Measurements from ENCODE around the gene CDC37L1. TPM values are rescaled to one million over a fixed set of nuclear protein-coding genes. Genes with fewer than 3 reads are reported as not detected.
A peak's percentile ranks its signal among the peaks of the same experiment; 100 is the strongest.

CDC37L1 gene
- total RNA-seq, 4 donors from 2014 or later, result 12.0 to 24.7 (median 19.8) TPM

DNA sequence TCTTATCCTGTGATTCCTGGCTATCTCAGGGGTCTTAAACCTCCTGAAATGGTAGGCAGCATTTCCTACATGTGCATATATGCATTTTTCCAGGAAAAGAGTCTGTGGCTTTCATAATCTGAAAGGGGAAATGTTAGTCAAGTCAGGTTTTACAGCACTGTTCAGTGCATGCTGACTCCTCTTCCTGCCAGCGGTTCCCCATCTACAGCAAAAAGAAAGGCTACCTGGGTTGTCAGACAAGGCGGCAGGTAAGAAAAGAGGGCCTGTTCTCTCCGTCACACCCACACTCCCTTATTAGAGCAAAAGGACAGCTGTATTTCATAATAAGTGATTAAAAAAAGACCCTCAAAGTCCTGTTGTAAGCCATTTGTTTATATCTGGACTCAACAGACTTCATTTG is 8.8 kb upstream of the CDC37L1 start:
- H3K4me1 ChIP-seq, result peaks cover 0 to 4% (median 1%) of the 10 kb centered on the region in 4 donors
- no peak overlapping the region for H3K4me3 ChIP-seq
- H3K36me3 ChIP-seq, result no peaks in the 10 kb centered on the region
- H3K27ac ChIP-seq, result no peak overlapping the region
- DNase-seq, result no peak
- H3K9me3 ChIP-seq, result no peaks in the 10 kb centered on the region
- TF ChIP-seq, protein P1, sequence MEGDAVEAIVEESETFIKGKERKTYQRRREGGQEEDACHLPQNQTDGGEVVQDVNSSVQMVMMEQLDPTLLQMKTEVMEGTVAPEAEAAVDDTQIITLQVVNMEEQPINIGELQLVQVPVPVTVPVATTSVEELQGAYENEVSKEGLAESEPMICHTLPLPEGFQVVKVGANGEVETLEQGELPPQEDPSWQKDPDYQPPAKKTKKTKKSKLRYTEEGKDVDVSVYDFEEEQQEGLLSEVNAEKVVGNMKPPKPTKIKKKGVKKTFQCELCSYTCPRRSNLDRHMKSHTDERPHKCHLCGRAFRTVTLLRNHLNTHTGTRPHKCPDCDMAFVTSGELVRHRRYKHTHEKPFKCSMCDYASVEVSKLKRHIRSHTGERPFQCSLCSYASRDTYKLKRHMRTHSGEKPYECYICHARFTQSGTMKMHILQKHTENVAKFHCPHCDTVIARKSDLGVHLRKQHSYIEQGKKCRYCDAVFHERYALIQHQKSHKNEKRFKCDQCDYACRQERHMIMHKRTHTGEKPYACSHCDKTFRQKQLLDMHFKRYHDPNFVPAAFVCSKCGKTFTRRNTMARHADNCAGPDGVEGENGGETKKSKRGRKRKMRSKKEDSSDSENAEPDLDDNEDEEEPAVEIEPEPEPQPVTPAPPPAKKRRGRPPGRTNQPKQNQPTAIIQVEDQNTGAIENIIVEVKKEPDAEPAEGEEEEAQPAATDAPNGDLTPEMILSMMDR (IDR thresholded peaks at IDR 0.05), result no peak
- TF ChIP-seq POLR2A (IDR thresholded peaks at IDR 0.05), result no peak
- no peaks in the 10 kb centered on the region for H3K27me3 ChIP-seq

- Histone ChIP-seq H3K4me1 (no peaks in the 10 kb centered on the region), H3K27me3 (no peaks in the 10 kb centered on the region), H3K4me3 (no peak overlapping the region), H3K36me3 (no peaks in the 10 kb centered on the region), H3K27ac (no peak overlapping the region), H3K9me3 (no peaks in the 10 kb centered on the region)
- no peak for DNase-seq
- no peak for TF ChIP-seq POLR2A (IDR thresholded peaks at IDR 0.05)
- TF ChIP-seq, protein P1 (IDR thresholded peaks at IDR 0.05), result no peak
Observed at GRCh38 chr9:4671737-4672136, 7.6 kb upstream of the CDC37L1 start.

DNA sequence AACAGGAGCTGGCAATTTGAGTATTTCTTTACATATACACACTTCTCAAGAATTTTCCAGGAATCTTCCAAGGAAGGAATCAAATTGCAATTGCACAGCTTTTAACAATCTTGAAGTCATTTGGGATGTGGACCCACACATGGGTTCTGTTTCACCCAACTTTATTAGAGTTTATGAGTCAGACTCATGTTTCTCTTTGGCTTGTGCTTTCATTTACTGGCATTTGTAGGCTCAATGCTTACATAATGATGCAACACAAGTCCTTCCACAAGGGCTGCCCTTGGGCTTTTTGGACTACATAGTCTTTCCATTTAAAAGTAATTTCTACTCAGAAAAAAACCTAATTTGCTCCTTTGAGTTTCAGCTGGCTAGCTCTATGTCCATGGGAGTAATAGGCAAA is 4.6 kb upstream of the CDC37L1 start:
- H3K27me3 ChIP-seq, result no peaks in the 10 kb centered on the region
- H3K27ac ChIP-seq, result no peak overlapping the region

DNA sequence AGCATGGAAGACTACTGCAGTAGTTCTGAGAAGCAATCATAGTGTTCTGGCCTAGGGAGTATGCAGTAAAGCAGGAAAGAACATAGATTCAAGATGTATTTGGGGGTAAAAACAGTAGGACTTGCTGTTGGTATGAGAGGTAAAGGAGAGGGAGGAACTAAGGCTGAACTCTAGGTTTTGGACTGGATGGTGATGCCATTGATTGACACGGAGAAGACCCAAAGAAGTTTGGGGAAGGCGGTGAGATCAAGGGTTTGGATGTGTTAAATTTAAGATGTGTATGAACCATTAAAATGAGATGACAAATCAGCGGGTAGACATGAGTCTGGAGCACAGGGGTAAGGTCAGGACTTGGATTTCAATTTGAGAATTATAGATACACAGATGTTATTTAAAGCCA is 2.0 kb upstream of the CDC37L1 start:
- Histone ChIP-seq H3K27ac (peak overlapping the region in 1 of 4 donors; percentile 98), H3K27me3 (no peaks in the 10 kb centered on the region), H3K4me1 (peaks cover 0 to 11% (median 0%) of the 10 kb centered on the region in 4 donors), H3K9me3 (no peaks in the 10 kb centered on the region), H3K36me3 (no peaks in the 10 kb centered on the region), H3K4me3 (no peak overlapping the region)
- TF ChIP-seq POLR2A (IDR thresholded peaks at IDR 0.05), result no peak
- TF ChIP-seq, protein P1 (IDR thresholded peaks at IDR 0.05), result no peak
- no peak for DNase-seq

More for the DNA sequence above, 4.6 kb upstream of the CDC37L1 start:
- Histone ChIP-seq H3K9me3 (no peaks in the 10 kb centered on the region), H3K4me3 (no peak overlapping the region), H3K4me1 (no peaks in the 10 kb centered on the region), H3K36me3 (no peaks in the 10 kb centered on the region)
- no peak for TF ChIP-seq POLR2A (IDR thresholded peaks at IDR 0.05)
- TF ChIP-seq, protein P1 (IDR thresholded peaks at IDR 0.05), result no peak
- DNase-seq, result no peak

DNA sequence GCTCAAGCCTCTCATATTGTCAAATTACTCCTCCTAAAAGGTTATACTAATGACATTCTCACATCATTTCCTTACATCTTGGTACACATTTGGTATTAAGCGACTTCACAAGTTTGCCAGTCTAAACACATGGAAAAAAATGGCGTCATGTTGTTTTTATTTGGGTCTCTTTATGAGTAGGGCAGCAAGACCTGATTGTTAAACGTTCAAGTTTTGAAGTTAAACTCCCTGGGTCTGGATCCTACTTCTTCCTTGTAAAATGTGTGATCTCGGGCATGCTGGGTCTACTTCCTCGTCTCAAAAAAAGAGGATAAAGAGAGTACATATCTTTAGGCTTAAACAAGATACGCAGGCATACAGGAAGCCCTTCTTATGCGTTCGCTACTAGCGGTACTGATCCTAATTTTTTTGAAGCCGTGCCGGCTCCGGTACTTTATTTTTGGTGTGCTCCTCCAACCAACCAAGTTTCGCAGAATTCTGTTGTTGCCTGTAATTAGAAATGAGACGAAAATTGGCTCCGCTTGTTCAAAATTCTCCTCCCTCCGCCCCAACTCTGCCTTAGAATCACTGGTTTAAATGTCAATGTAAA is 596 bp upstream of the CDC37L1 start:
- H3K27me3 ChIP-seq, result no peaks in the 10 kb centered on the region
- H3K27ac ChIP-seq, result peak overlapping the region; percentile 91 to 98 (median 97)
- TF ChIP-seq, protein P1 (IDR thresholded peaks at IDR 0.05), result no peak
- TF ChIP-seq POLR2A (IDR thresholded peaks at IDR 0.05), result no peak
- no peaks in the 10 kb centered on the region for H3K9me3 ChIP-seq
- peak overlapping the region; percentile 57 to 89 (median 79) for H3K4me3 ChIP-seq
- peaks cover 0 to 11% (median 0%) of the 10 kb centered on the region in 4 donors for H3K4me1 ChIP-seq
- no peak for DNase-seq
- H3K36me3 ChIP-seq, result no peaks in the 10 kb centered on the region
